Endothelial cell of umbilical vein (primary cell): ENCODE measurements around the gene MAN2C1. TPM values are rescaled to one million over a fixed set of nuclear protein-coding genes. Genes with fewer than 3 reads are reported as not detected.

Experiments used
- BruUV-seq: library from RNA; stranded (reverse); fragments of 400-500 nt; replicated peaks from 2 replicates; lab custom pipeline; 2021; lab: Mats Ljungman, UMichigan
- CTCF ChIA-PET: fragments of 300-600, 350-600 bp; sonication (Branson Sonifier 250); formaldehyde crosslinking; loops from one replicate; lab custom pipeline; 2021; ENCODE audit warnings: antibody characterized with exemption, inconsistent platforms; lab: Charles Lee
- POLR2A ChIA-PET: fragments of 300-600, 350-600 bp; sonication (Branson Sonifier 250); formaldehyde crosslinking; loops from one replicate; lab custom pipeline; 2021; ENCODE audit warnings: antibody characterized with exemption, inconsistent platforms; lab: Charles Lee
- DNase-seq: peaks from one replicate; pipeline ENCODE4 v3.0.0-alpha.2; 2011; ENCODE audit warnings: low read depth, low spot score
- FAIRE-seq: peaks from 2 replicates; lab custom pipeline; 2011; peaks lifted over from hg19 to GRCh38; lab: Jason Lieb, UNC
- H2AFZ ChIP-seq: 2 replicates; pipeline ENCODE4 v1.6.0; 2012; ENCODE audit warnings: low read depth, low read length, control low read depth, inconsistent platforms
- H3K27ac ChIP-seq: 2 replicates; pipeline ENCODE4 v1.5.1; 2011; ENCODE audit warnings: low read depth, mild to moderate bottlenecking, control low read depth, low read length, moderate library complexity; ENCODE audit not compliant: insufficient read depth
- H3K27me3 ChIP-seq, 2 experiments: 2 replicates each; pipeline versions ENCODE4 v1.6.0 to v1.6.1; 2011; ENCODE audit warnings: low read length in 2 of 2, mixed read lengths in 1 of 2; ENCODE audit not compliant: control insufficient read depth in 2 of 2, insufficient read depth in 2 of 2
- H3K36me3 ChIP-seq, 2 experiments: 2 replicates in 1 of 2; 3 replicates in 1 of 2; pipeline ENCODE4 v1.5.1; 2011; ENCODE audit warnings: low read length in 2 of 2, mild to moderate bottlenecking in 1 of 2, moderate library complexity in 1 of 2; ENCODE audit not compliant: control insufficient read depth in 2 of 2, insufficient read depth in 2 of 2; ENCODE audit errors: extremely low read depth in 1 of 2
- H3K4me1 ChIP-seq: 3 replicates; pipeline ENCODE4 v1.5.1; 2011; ENCODE audit warnings: mild to moderate bottlenecking, low read length; ENCODE audit not compliant: control insufficient read depth, insufficient read depth; ENCODE audit errors: extremely low read depth
- H3K4me2 ChIP-seq: 2 replicates; pipeline ENCODE4 v1.6.1; 2011; ENCODE audit warnings: low read length, control low read depth, mixed read lengths; ENCODE audit not compliant: insufficient read depth
- H3K4me3 ChIP-seq, 3 experiments: fragments of 200-600 bp in 1 of 3; sonication (generic), shearing (Covaris generic) in 1 of 3; replicated peaks in 1 of 3; 2 replicates each; pipeline ENCODE4 v1.5.1; 2011 to 2016; ENCODE audit warnings: control low read depth in 3 of 3, low read length in 3 of 3, mild to moderate bottlenecking in 2 of 3, inconsistent platforms in 1 of 3, low read depth in 1 of 3, moderate library complexity in 1 of 3; ENCODE audit not compliant: insufficient read depth in 1 of 3
- H3K79me2 ChIP-seq: 2 replicates; pipeline ENCODE4 v1.6.0; 2012; ENCODE audit warnings: low read length, inconsistent platforms; ENCODE audit not compliant: control insufficient read depth, insufficient read depth
- H3K9ac ChIP-seq: replicated peaks from 2 replicates; pipeline ENCODE3; 2011; ENCODE audit warnings: low read length, control low read depth; ENCODE audit not compliant: insufficient read depth; ENCODE audit errors: extremely low read depth
- H3K9me1 ChIP-seq: replicated peaks from 3 replicates; pipeline ENCODE4 v1.6.0; 2011; ENCODE audit warnings: mild to moderate bottlenecking, low read length; ENCODE audit not compliant: control insufficient read depth, insufficient read depth; ENCODE audit errors: extremely low read depth
- H3K9me3 ChIP-seq: replicated peaks from 2 replicates; pipeline ENCODE4 v1.5.1; 2012; ENCODE audit warnings: low read length, inconsistent platforms; ENCODE audit not compliant: control insufficient read depth, insufficient read depth
- H4K20me1 ChIP-seq: replicated peaks from 2 replicates; pipeline ENCODE3; 2011; ENCODE audit warnings: mild to moderate bottlenecking, low read length; ENCODE audit not compliant: control insufficient read depth, insufficient read depth; ENCODE audit errors: extremely low read depth
- CTCF ChIP-seq, 2 donors: IDR thresholded peaks; 1 replicate in 1 of 2; 2 replicates in 1 of 2; pipeline ENCODE4 v1.5.1; 2011; ENCODE audit warnings: low read length in 2 of 2, mild to moderate bottlenecking in 2 of 2, moderate library complexity in 2 of 2, control low read depth in 1 of 2, inconsistent platforms in 1 of 2, low read depth in 1 of 2; ENCODE audit not compliant: insufficient read depth in 1 of 2; ENCODE audit errors: extremely low read depth in 1 of 2
- EZH2 ChIP-seq: IDR thresholded peaks from 2 replicates; pipeline ENCODE4 v1.6.1; 2012; ENCODE audit warnings: borderline replicate concordance, low read depth, mild to moderate bottlenecking, moderate library complexity, low read length, inconsistent platforms; ENCODE audit not compliant: severe bottlenecking
- FOS ChIP-seq: IDR thresholded peaks from 2 replicates; pipeline ENCODE4 v1.6.1; 2011; ENCODE audit warnings: mild to moderate bottlenecking, low read length, moderate library complexity, borderline replicate concordance; ENCODE audit not compliant: insufficient read depth
- GATA2 ChIP-seq: IDR thresholded peaks from 2 replicates; pipeline ENCODE4 v1.7.0; 2011; ENCODE audit warnings: low read depth, mild to moderate bottlenecking, moderate library complexity, mixed read lengths, low read length; ENCODE audit not compliant: insufficient read length, insufficient read depth
- JUN ChIP-seq: IDR thresholded peaks from 2 replicates; pipeline ENCODE4 v1.6.1; 2011; ENCODE audit warnings: borderline replicate concordance, low read depth; ENCODE audit not compliant: insufficient read length, insufficient read depth
- MAX ChIP-seq: IDR thresholded peaks from 2 replicates; pipeline ENCODE4 v1.6.1; 2011; ENCODE audit not compliant: insufficient read depth, insufficient read length
- MYC ChIP-seq: IDR thresholded peaks from one replicate; pipeline ENCODE4 v1.6.1; 2011; ENCODE audit warnings: mild to moderate bottlenecking, low read depth, low read length
- POLR2A ChIP-seq: IDR thresholded peaks from 2 replicates; pipeline ENCODE4 v1.6.1; 2012; ENCODE audit warnings: low read depth, mild to moderate bottlenecking, control low read depth, low read length
- POLR2AphosphoS5 ChIP-seq: IDR thresholded peaks from 2 replicates; pipeline ENCODE4 v1.6.1; 2012; ENCODE audit warnings: low read depth, mild to moderate bottlenecking, control low read depth, low read length, moderate library complexity; ENCODE audit not compliant: insufficient read depth
- dilution Hi-C: fragments of 300-500 bp; cut with MboI; formaldehyde crosslinking; loops from one replicate; pipeline ENCODE4 v1.15.0; 2019; ENCODE audit warnings: low sequenced_read_pairs; ENCODE audit not compliant: extremely low pct_ligation_motif_present
- intact Hi-C: fragments of 100-400 bp; cut with micrococcal nuclease; formaldehyde crosslinking; loops from one replicate; pipeline ENCODE4 v1.10.0; 2022
- polyA plus RNA-seq, 4 experiments: library from polyadenylated mRNA; depleted of rRNA in 3 of 4; stranded (reverse) in 3 of 4; unstranded in 1 of 4; fragments of >200 nt; gene quantifications; 2 replicates each; pipeline versions ENCODE4 v1.2.1 to v1.2.3, GENCODE V29; 2011 to 2012; ENCODE audit warnings: missing spikeins in 1 of 4
- total RNA-seq: library from RNA; stranded (reverse); gene quantifications from 2 replicates; pipeline ENCODE4 v1.2.3, GENCODE V29; 2021

The MAN2C1 gene
- total and polyA plus RNA-seq, 2 donors (not counting 3 experiments of a cell fraction or from before 2014, with no cell fraction given), result 198 to 248 TPM

- H3K9me3 ChIP-seq, result no peaks in the 10 kb centered on the region
- no peak overlapping the region for H3K4me2 ChIP-seq
- no peak overlapping the region for H2AFZ ChIP-seq
- BruUV-seq, result no TSS peak
- H3K36me3 ChIP-seq, result peaks cover 0 to 57% of the 10 kb centered on the region in 2 experiments
- no peak for TF ChIP-seq POLR2A
- no peak for TF ChIP-seq MAX
- no peak for TF ChIP-seq MYC
- TF ChIP-seq JUN, result no peak
- TF ChIP-seq FOS, result no peak
- TF ChIP-seq CTCF (IDR thresholded peaks at IDR 0.05; ENCODE audit: extremely low read depth in 1 of 2, insufficient read depth in 1 of 2, low read depth in 1 of 2, low read length in 2 of 2), result no peak
- no peak for TF ChIP-seq EZH2
- TF ChIP-seq GATA2, result no peak
- no peak for TF ChIP-seq POLR2AphosphoS5
- H4K20me1 ChIP-seq, result no peaks in the 10 kb centered on the region
- H3K9me1 ChIP-seq, result no peaks in the 10 kb centered on the region
- peaks cover 6% of the 10 kb centered on the region for H3K4me1 ChIP-seq
- H3K27ac ChIP-seq, result no peak overlapping the region
- POLR2A ChIA-PET, result interaction anchor here (0.7 kb wide), 1 partner anchor 277 kb away, joined by 3 read pairs; the partner anchor contains the start of gene IMP3
- DNase-seq (no peak), FAIRE-seq (peak; percentile 42)
- dilution Hi-C loops (no loop called here), intact Hi-C loops (loop anchor here (10.0 kb wide), 1 partner anchor 442 kb away; no protein-coding TSS in a partner anchor)
- H3K4me3 ChIP-seq, result no peak overlapping the region
- no peak overlapping the region for H3K9ac ChIP-seq
- CTCF ChIA-PET, result no interaction called here
- H3K79me2 ChIP-seq, result peaks cover 5% of the 10 kb centered on the region
- H3K27me3 ChIP-seq, result no peaks in the 10 kb centered on the region
Measured at GRCh38 chr15:75362642-75363249, 5.7 kb downstream of the MAN2C1 start.
